GM23338 (cell line): ENCODE data around the gene CUBN. TPM values are rescaled to one million over a fixed set of nuclear protein-coding genes. Genes with fewer than 3 reads are reported as not detected.

ENCODE experiments used
- ATAC-seq: fragments of 200-7000 bp; cut with Tn5 transposase; 3 replicates; pipeline ENCODE4 v1.9.1; 2020
- DNase-seq: peaks from one replicate; pipeline ENCODE4 v3.0.0-alpha.2; 2015; ENCODE audit warnings: low spot score
- H2AFZ ChIP-seq: fragments of 200-600 bp; sonication (generic); 2 replicates; pipeline ENCODE4 v1.8.0; 2016; ENCODE audit warnings: antibody characterized with exemption, mild to moderate bottlenecking, moderate library complexity
- H3F3A ChIP-seq: fragments of 200-600 bp; sonication (generic); replicated peaks from 2 replicates; pipeline ENCODE4 v1.8.0; 2017; ENCODE audit warnings: antibody characterized with exemption, mixed run types, low read depth
- H3K27ac ChIP-seq: fragments of 200-600 bp; sonication (generic); 2 replicates; pipeline ENCODE4 v1.6.1; 2016; ENCODE audit warnings: low read depth
- H3K27me3 ChIP-seq: fragments of 200-600 bp; sonication (generic); 2 replicates; pipeline ENCODE4 v1.8.0; 2016; ENCODE audit warnings: mild to moderate bottlenecking, mixed run types, moderate library complexity; ENCODE audit not compliant: insufficient read depth
- H3K36me3 ChIP-seq: fragments of 200-600 bp; sonication (generic); 2 replicates; pipeline ENCODE4 v1.8.0; 2016; ENCODE audit warnings: mild to moderate bottlenecking; ENCODE audit not compliant: insufficient read depth
- H3K4me1 ChIP-seq: fragments of 200-600 bp; sonication (generic); 2 replicates; pipeline ENCODE4 v1.8.0; 2016; ENCODE audit warnings: mild to moderate bottlenecking, moderate library complexity; ENCODE audit not compliant: insufficient read depth
- H3K4me2 ChIP-seq: fragments of 200-600 bp; sonication (generic); 2 replicates; pipeline ENCODE4 v1.7.1; 2017; ENCODE audit warnings: mixed run types
- H3K4me3 ChIP-seq: fragments of 200-600 bp; sonication (generic); 2 replicates; pipeline ENCODE4 v1.6.1; 2016; ENCODE audit warnings: mixed run types
- H3K79me2 ChIP-seq: fragments of 200-600 bp; sonication (generic); replicated peaks from 2 replicates; pipeline ENCODE4 v1.8.0; 2017; ENCODE audit warnings: mild to moderate bottlenecking; ENCODE audit not compliant: insufficient read depth
- H3K9me2 ChIP-seq: fragments of 200-600 bp; sonication (generic); 2 replicates; pipeline ENCODE4 v1.8.0; 2017; ENCODE audit not compliant: insufficient read depth
- H4K20me1 ChIP-seq: fragments of 200-600 bp; sonication (generic); replicated peaks from 2 replicates; pipeline ENCODE4 v1.8.0; 2017; ENCODE audit warnings: mild to moderate bottlenecking; ENCODE audit not compliant: insufficient read depth
- H3K27ac Mint-ChIP-seq: 2 replicates; pipeline ENCODE4 v1.8.0; 2020; ENCODE audit warnings: inconsistent platforms, mild to moderate bottlenecking, moderate library complexity, mixed read lengths
- H3K27me3 Mint-ChIP-seq: 3 replicates; pipeline ENCODE4 v1.8.0; 2022; ENCODE audit warnings: low read depth, mild to moderate bottlenecking, moderate library complexity, mixed read lengths, inconsistent platforms; ENCODE audit not compliant: insufficient read depth, poor library complexity
- H3K36me3 Mint-ChIP-seq: 3 replicates; pipeline ENCODE4 v1.8.0; 2021; ENCODE audit warnings: low read depth, mild to moderate bottlenecking, inconsistent platforms, moderate library complexity, mixed read lengths
- H3K4me1 Mint-ChIP-seq: 3 replicates; pipeline ENCODE4 v1.8.0; 2020; ENCODE audit warnings: mild to moderate bottlenecking, inconsistent platforms, mixed read lengths
- H3K4me3 Mint-ChIP-seq: 3 replicates; pipeline ENCODE4 v1.8.0; 2021; ENCODE audit warnings: moderate library complexity, mild to moderate bottlenecking, inconsistent platforms, mixed read lengths
- H3K9me3 Mint-ChIP-seq: 3 replicates; pipeline ENCODE4 v1.8.0; 2020; ENCODE audit warnings: moderate library complexity, mild to moderate bottlenecking, inconsistent platforms, mixed read lengths
- CREB1 ChIP-seq: fragments of 250-450 bp; sonication (Bioruptor Pico); IDR thresholded peaks from 2 replicates; pipeline ENCODE4 v1.5.0; 2020; ENCODE audit warnings: low read depth, mild to moderate bottlenecking, moderate library complexity
- CTCF ChIP-seq, 2 experiments: fragments of 200-600 bp in 1 of 2; sonication (generic) in 1 of 2; conservative IDR thresholded peaks; 2 replicates each; pipeline versions ENCODE4 v1.5.1 to v1.6.1; 2016 to 2017; ENCODE audit warnings: antibody characterized with exemption in 2 of 2, low read depth in 2 of 2, mild to moderate bottlenecking in 2 of 2, moderate library complexity in 1 of 2
- EZH2 ChIP-seq: fragments of 200-600 bp; sonication (generic); IDR thresholded peaks from one replicate; pipeline ENCODE4 v1.8.0; 2017; ENCODE audit warnings: antibody characterized with exemption, mild to moderate bottlenecking, low read depth; ENCODE audit not compliant: unreplicated experiment
- EZH2phosphoT487 ChIP-seq: fragments of 200-600 bp; sonication (generic); IDR thresholded peaks from one replicate; pipeline ENCODE4 v1.8.1; 2018; ENCODE audit warnings: antibody characterized with exemption; ENCODE audit not compliant: unreplicated experiment
- POLR2AphosphoS5 ChIP-seq: IDR thresholded peaks from 2 replicates; pipeline ENCODE4 v1.6.1; 2016; ENCODE audit warnings: antibody characterized with exemption, low read depth
- ZNF114 ChIP-seq: fragments of 250-450 bp; sonication (Bioruptor Pico); IDR thresholded peaks from 2 replicates; pipeline ENCODE4 v1.5.0; 2020; ENCODE audit warnings: mild to moderate bottlenecking, moderate library complexity
- ZNF331 ChIP-seq: fragments of 250-450 bp; sonication (Bioruptor Pico); IDR thresholded peaks from 2 replicates; pipeline ENCODE4 v1.5.0; 2020; ENCODE audit warnings: low read depth, mild to moderate bottlenecking, moderate library complexity
- ZNF462 ChIP-seq: fragments of 250-450 bp; sonication (Bioruptor Pico); IDR thresholded peaks from 2 replicates; pipeline ENCODE4 v1.5.0; 2020; ENCODE audit warnings: mild to moderate bottlenecking, moderate library complexity
- polyA plus RNA-seq: library from polyadenylated mRNA; unstranded; fragments of >200 nt; fragmentation: Nextera tagmentation; extraction: Ambion mirVana; gene quantifications from 2 replicates; pipeline ENCODE4 v1.2.1, GENCODE V29; 2016
- total RNA-seq: library from RNA; depleted of rRNA; stranded (reverse); fragments of >200 nt; shearing (Covaris generic); gene quantifications from 2 replicates; pipeline ENCODE4 v1.2.3, GENCODE V29; 2014

Gene CUBN
- total and polyA plus RNA-seq, 2 experiments from 2014 or later, result 0.06 to 1.8 TPM

- TF ChIP-seq CTCF (conservative IDR thresholded peaks at IDR 0.05; ENCODE audit: low read depth in 2 of 2), result no peak
- TF ChIP-seq POLR2AphosphoS5, result no peak
- TF ChIP-seq ZNF331 (CRISPR knock-in tag), result no peak
- no peak for TF ChIP-seq ZNF114 (CRISPR knock-in tag)
Measured at GRCh38 chr10:16986082-16986405, 143.6 kb downstream of the CUBN start (continued).

- DNase-seq, result no peak
- no peaks in the 10 kb centered on the region for H3F3A ChIP-seq
- 0 out of 3 replicates have a peak, but pooled peaks cover 1% of the 10 kb centered on the region for H3K9me3 Mint-ChIP-seq
- H3K79me2 ChIP-seq, result no peaks in the 10 kb centered on the region
- no peak overlapping the region for H3K27ac ChIP-seq
- H3K4me3 Mint-ChIP-seq, result no peak overlapping the region
- 0 out of 2 replicates have a peak overlapping the region, but pooled peaks have one; percentile 23 for H2AFZ ChIP-seq
- H3K4me1 ChIP-seq, result peaks cover 12% of the 10 kb centered on the region
- no peak for TF ChIP-seq POLR2AphosphoS5
- H3K27me3 ChIP-seq, result no peaks in the 10 kb centered on the region
- no peak overlapping the region for H3K27ac Mint-ChIP-seq
- H3K4me3 ChIP-seq, result no peak overlapping the region
- H3K4me2 ChIP-seq, result no peak overlapping the region
- no peaks in the 10 kb centered on the region for H3K9me2 ChIP-seq
- H3K27me3 Mint-ChIP-seq, result no peaks in the 10 kb centered on the region
- no peaks in the 10 kb centered on the region; the same call in 2 of the 3 replicates for H3K36me3 Mint-ChIP-seq
- H3K4me1 Mint-ChIP-seq, result peaks cover 11% of the 10 kb centered on the region
- H4K20me1 ChIP-seq, result no peaks in the 10 kb centered on the region
- no peak for ATAC-seq
- H3K36me3 ChIP-seq, result no peaks in the 10 kb centered on the region
Measured at GRCh38 chr10:16984242-16984641, 145.4 kb downstream of the CUBN start.

- H3K9me3 Mint-ChIP-seq, result peaks cover 8% of the 10 kb centered on the region; the same call in 2 of the 3 replicates
- Histone ChIP-seq H3K36me3 (no peaks in the 10 kb centered on the region), H3K4me1 (no peaks in the 10 kb centered on the region)
- TF ChIP-seq EZH2 (no peak), CTCF (conservative IDR thresholded peaks at IDR 0.05; ENCODE audit: low read depth in 2 of 2) (no peak), ZNF462 (CRISPR knock-in tag) (no peak), ZNF331 (CRISPR knock-in tag) (no peak), ZNF114 (CRISPR knock-in tag) (no peak), EZH2phosphoT487 (no peak), CREB1 (CRISPR knock-in tag) (no peak)
Measured at GRCh38 chr10:16976803-16977202, 152.8 kb downstream of the CUBN start.

More at GRCh38 chr10:16976803-16977202, 152.8 kb downstream of the CUBN start:
- H3K27me3 Mint-ChIP-seq, result peaks cover 2% of the 10 kb centered on the region
- H3K4me1 Mint-ChIP-seq, result peaks cover 5% of the 10 kb centered on the region; the same call in 1 of the 3 replicates
- no peaks in the 10 kb centered on the region for H3K79me2 ChIP-seq
- no peaks in the 10 kb centered on the region; the same call in 2 of the 3 replicates for H3K36me3 Mint-ChIP-seq
- no peak for ATAC-seq
- H3K4me2 ChIP-seq, result no peak overlapping the region
- no peak for DNase-seq
- no peak overlapping the region for H3K27ac ChIP-seq
- no peak overlapping the region for H3K27ac Mint-ChIP-seq
- no peak overlapping the region for H3K4me3 ChIP-seq
- no peaks in the 10 kb centered on the region for H3K27me3 ChIP-seq
- H2AFZ ChIP-seq, result no peak overlapping the region
- no peak overlapping the region for H3K4me3 Mint-ChIP-seq
- H3K9me2 ChIP-seq, result no peaks in the 10 kb centered on the region
- H3F3A ChIP-seq, result no peaks in the 10 kb centered on the region
- no peaks in the 10 kb centered on the region for H4K20me1 ChIP-seq
